GM18951 (cell line): ENCODE results near the gene CPD.
"Not testable (repeated sequence)": the region's sequence is repeated elsewhere in the genome, so short reads cannot be mapped to it uniquely, and the experiment has no call there.

Experiments used
- POLR2A ChIP-seq: IDR thresholded peaks from 4 replicates; pipeline ENCODE4 v1.6.1; 2011; ENCODE audit warnings: mild to moderate bottlenecking; ENCODE audit not compliant: insufficient read length, insufficient read depth; ENCODE audit errors: extremely low read depth
- in situ Hi-C: fragments of 300-500 bp; cut with MboI; formaldehyde crosslinking; loops from one replicate; pipeline ENCODE4 v1.12.0; 2022; ENCODE audit warnings: low sequenced_read_pairs, mixed read lengths, inconsistent platforms; ENCODE audit not compliant: unreplicated experiment

Gene CPD

GRCh38 chr17:30345089-30345433 is 33.7 kb upstream of the CPD start:
- TF ChIP-seq POLR2A: no peak
- in situ Hi-C loops: loop anchor here (25.0 kb wide), 1 partner anchor 367 kb away; no protein-coding TSS in a partner anchor

GRCh38 chr17:30345527-30346075 is 33.1 kb upstream of the CPD start:
- no peak for TF ChIP-seq POLR2A
- in situ Hi-C loops: loop anchor here (25.0 kb wide), 1 partner anchor 367 kb away; no protein-coding TSS in a partner anchor

DNA sequence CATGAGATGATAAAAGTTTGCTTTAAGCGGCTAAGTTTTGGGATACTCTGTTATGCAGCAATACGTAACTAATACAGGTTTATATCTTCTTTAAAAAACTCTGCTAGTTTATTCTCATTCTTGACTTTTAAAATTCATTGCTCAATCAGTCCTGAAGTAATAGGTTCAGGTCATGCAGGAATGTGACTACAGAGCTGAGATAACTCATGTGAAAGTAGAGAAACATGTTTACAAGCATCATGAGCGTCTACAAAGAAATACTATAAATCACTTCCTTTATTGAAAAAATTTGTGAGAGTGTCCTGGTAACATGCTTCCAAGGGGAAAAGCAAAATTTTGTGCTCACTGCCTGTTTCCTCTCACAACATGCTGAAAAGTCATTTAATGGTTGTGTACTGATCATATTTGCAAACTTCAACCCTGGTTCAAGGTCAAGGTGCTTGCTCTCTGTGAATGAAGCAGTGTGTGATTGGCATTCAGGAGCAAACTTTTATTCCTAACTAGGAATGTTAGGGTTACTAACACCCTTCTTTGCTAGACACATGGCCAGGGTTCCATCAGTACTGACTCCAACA is 32.4 kb upstream of the CPD start:
- TF ChIP-seq POLR2A: no peak
- in situ Hi-C loops: loop anchor here (25.0 kb wide), 1 partner anchor 366 kb away; no protein-coding TSS in a partner anchor

DNA sequence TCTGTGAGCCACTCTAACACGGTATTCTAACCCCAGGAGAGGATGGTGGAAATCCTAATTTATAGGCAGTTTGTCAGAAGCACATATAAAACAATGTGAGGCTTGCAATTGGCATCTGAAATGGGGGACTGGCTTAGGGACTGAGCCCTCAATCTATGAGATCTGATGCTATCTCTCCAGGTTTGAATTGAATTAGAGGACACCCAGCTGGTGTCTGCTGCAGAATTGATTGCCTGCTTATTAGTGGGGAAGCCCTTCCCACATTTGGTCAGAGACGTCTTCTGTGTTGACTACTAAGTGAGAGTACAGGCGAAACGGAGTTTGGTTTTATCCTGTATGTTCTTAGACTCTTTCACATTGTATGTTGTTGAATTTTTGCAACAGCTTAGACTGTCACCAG is 31.2 kb upstream of the CPD start:
- no peak for TF ChIP-seq POLR2A
- in situ Hi-C loops: loop anchor here (25.0 kb wide), 1 partner anchor 365 kb away; no protein-coding TSS in a partner anchor

DNA sequence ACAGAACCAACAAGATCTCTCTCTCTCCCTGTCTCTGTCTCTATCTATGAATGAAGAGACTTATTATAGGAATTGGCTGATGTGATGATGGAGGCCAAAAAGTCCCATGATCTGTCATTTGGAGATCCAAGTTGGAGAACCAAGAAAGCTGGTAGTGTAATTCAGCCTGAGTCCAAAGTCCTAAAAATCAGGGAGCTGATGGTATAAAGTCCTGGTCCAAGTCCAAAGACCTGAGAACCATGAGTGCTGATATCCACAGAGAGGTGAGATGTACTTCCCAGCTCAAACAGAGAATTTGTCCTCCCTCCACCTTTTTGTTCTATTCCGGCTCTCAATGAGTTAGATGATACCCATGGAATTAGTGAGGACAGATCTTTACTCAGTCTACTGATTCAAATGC is 29.5 kb upstream of the CPD start:
- no peak for TF ChIP-seq POLR2A
- in situ Hi-C loops: loop anchor here (25.0 kb wide), 1 partner anchor 363 kb away; no protein-coding TSS in a partner anchor

DNA sequence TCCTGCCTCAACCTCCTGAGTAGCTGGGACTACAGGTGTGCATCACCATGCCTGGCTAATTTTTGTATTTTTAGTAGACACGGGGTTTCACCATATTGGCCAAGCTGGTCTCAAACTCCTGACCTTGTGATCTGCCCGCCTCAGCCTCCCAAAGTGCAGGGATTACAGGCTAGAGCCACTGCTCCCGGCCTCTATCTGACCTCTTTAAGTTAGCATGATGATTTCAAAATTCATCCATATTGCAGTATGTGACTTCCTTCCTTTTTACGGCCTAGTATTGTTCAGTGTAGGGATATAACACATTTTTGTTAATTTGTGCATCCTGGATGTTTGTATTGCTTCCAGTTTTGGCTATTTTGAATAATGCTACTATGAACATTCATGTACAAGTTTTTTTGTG is 27.5 kb upstream of the CPD start:
- in situ Hi-C loops: not testable (repeated sequence)

DNA sequence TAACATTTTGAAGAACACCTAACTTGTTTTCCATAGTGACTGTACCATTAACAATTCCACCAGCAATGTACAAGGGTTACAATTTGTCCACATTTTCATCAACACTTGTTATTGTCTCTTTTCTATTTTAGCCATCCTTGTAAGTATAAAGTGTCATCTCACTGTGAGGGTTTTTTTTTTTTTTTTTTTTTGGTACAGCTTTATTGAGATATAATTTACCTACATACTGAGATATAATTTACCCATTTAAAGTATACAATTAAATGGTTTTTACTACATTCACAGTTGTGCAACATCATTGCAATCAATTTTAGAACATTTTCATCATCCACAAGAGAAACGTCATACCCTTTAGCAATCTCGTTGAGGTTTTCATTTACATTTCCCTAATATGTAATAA is 27.0 kb upstream of the CPD start:
- in situ Hi-C loops: no loop called here
- no peak for TF ChIP-seq POLR2A

- TF ChIP-seq POLR2A: no peak
- in situ Hi-C loops: no loop called here
Observed at GRCh38 chr17:30352240-30352814, 26.4 kb upstream of the CPD start.

DNA sequence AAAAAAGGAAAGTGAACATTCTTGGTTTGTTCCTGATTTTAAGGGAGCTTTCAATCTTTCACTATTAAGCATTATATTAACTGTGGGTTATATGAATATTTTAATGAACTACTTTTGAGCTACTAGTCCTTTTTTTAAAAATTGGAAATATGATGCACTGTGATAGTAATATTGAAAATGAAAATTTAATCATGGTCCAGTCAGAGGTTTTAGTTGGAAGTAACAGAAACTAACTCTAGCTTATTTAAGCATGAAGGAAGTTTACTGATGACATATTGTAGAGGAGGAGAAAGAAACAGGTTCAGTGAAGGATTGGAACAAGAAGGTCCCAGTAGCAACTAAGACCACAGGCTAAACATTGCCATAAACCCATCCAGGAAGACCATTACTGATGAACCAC is 24.0 kb upstream of the CPD start:
- in situ Hi-C loops: no loop called here
- no peak for TF ChIP-seq POLR2A

- TF ChIP-seq POLR2A: no peak
- in situ Hi-C loops: no loop called here
Observed at GRCh38 chr17:30357476-30357875, 21.3 kb upstream of the CPD start.

- in situ Hi-C loops: no loop called here
- no peak for TF ChIP-seq POLR2A
Observed at GRCh38 chr17:30358055-30358760, 20.5 kb upstream of the CPD start.

DNA sequence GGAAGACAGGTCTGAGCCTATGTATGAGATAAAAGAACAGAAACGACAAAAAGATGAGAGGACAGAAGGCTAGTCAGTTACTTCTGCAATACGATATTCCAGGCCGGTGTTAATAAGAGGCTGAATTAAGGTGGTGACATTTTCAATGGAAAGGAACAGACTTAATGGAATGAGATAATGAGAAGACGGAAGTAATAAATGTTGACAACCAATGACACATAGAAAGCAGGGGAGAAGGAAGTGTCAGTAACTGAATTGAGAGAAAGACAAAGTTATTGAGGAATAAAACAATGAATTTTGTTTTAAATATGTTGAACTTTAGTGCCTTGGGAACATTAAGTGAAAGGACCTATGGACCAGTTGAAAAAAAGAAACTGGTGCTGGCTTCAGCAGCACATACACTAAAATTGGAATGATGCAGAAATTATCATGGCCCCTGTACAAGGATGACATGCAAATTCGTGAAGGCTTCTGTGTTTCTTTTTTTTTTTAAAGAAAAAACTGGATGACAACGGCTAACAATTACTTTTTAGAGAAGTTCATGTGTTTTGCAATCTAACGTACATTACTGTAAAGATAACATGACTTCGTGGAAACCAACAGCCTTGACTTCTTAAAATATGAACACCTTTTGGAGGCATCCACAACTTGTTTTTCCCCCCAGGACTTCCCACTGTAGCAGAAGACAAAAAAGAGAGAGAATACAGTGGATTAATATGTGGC is 18.5 kb upstream of the CPD start:
- TF ChIP-seq POLR2A: no peak
- in situ Hi-C loops: no loop called here

- TF ChIP-seq POLR2A: no peak
Observed at GRCh38 chr17:30361766-30362279, 16.9 kb upstream of the CPD start.

More at GRCh38 chr17:30361766-30362279, 16.9 kb upstream of the CPD start:
- in situ Hi-C loops: no loop called here
